ENCODE data around the gene STIM1. TPM values are rescaled to one million over a fixed set of nuclear protein-coding genes. Genes with fewer than 3 reads are reported as not detected.

The STIM1 gene
- total RNA-seq, 1 experiment from 2014 or later, result 15.2 TPM

- no peak overlapping the region for H2AK5ac ChIP-seq (ENCODE audit: insufficient read length, low read length)
- no peak overlapping the region for H3K27ac ChIP-seq (ENCODE audit: insufficient read length, low read depth, low read length)
- peak overlapping the region; percentile 83 to 99 (median 94) for H3K27ac Mint-ChIP-seq
- H3K79me2 ChIP-seq (ENCODE audit: insufficient read depth, low read length), result no peaks in the 10 kb centered on the region
- H3K9me3 ChIP-seq (ENCODE audit: control insufficient read depth, low read depth, low read length), result no peaks in the 10 kb centered on the region
- H3K18ac ChIP-seq (ENCODE audit: insufficient read length, low read depth, low read length), result no peak overlapping the region
- no peak overlapping the region for H2BK20ac ChIP-seq (ENCODE audit: low read depth, low read length, poor library complexity, severe bottlenecking)
- H3K4me1 Mint-ChIP-seq, result peaks cover 44 to 45% of the 10 kb centered on the region in 2 experiments
- H2BK5ac ChIP-seq (ENCODE audit: insufficient read length, low read length), result no peak overlapping the region
- no peak overlapping the region for H3K9ac ChIP-seq (ENCODE audit: extremely low read depth, insufficient read length, low read length)
- H4K20me1 ChIP-seq (ENCODE audit: control insufficient read depth, insufficient read depth, insufficient read length), result peaks cover 3% of the 10 kb centered on the region
- H2BK15ac ChIP-seq (ENCODE audit: low read depth, low read length), result no peak overlapping the region
- no peak overlapping the region for H3T11ph ChIP-seq (ENCODE audit: low read length)
- H3K79me1 ChIP-seq (ENCODE audit: insufficient read depth, low read depth, low read length, poor library complexity, severe bottlenecking), result no peaks in the 10 kb centered on the region
- H3K9me3 Mint-ChIP-seq, result no peaks in the 10 kb centered on the region
- WGBS (ENCODE audit: extremely low coverage, insufficient read length, low lambda C conversion rate), result no CpG with 5 or more reads among the region's 3 CpGs
- H3K14ac ChIP-seq (ENCODE audit: insufficient read depth, low read length), result no peak overlapping the region
- no peak overlapping the region for H3K56ac ChIP-seq (ENCODE audit: insufficient read length, low read depth, low read length)
- H4K91ac ChIP-seq (ENCODE audit: insufficient read length, low read depth, low read length), result no peak overlapping the region
- H2BK120ac ChIP-seq (ENCODE audit: low read depth, low read length, poor library complexity, severe bottlenecking), result no peak overlapping the region
- peak overlapping the region; percentile 44 to 66; a peak in 4 of 5 replicates for H3K4me3 Mint-ChIP-seq
- H4K5ac ChIP-seq (ENCODE audit: insufficient read length, low read depth, low read length), result no peak overlapping the region
- H3K23me2 ChIP-seq (ENCODE audit: insufficient read length, low read depth, low read length, poor library complexity, severe bottlenecking), result no peaks in the 10 kb centered on the region
- no peak for TF ChIP-seq CTCF (conservative IDR thresholded peaks at IDR 0.05)
- no peak overlapping the region for H2BK12ac ChIP-seq (ENCODE audit: insufficient read length, low read depth, low read length)
- H2AFZ ChIP-seq (ENCODE audit: low read length), result no peak overlapping the region
- no peaks in the 10 kb centered on the region for H3K27me3 Mint-ChIP-seq (ENCODE audit: low read depth)
- DNase-seq, result no peak
- peaks cover 35 to 65% (median 58%) of the 10 kb centered on the region in 3 experiments for H3K36me3 Mint-ChIP-seq (ENCODE audit: insufficient read depth in 1 of 3, low read depth in 3 of 3)
- no peak overlapping the region for H3K23ac ChIP-seq (ENCODE audit: insufficient read length, low read depth, low read length)
- H3K4me2 ChIP-seq (ENCODE audit: insufficient read depth, insufficient read length, low read length), result no peak overlapping the region
- no peak overlapping the region for H4K8ac ChIP-seq (replicated peaks; ENCODE audit: insufficient read length, low read depth, low read length)
- H3K4me1 ChIP-seq (ENCODE audit: insufficient read depth, low read length), result peaks cover 13% of the 10 kb centered on the region; the same call in 1 of the 2 replicates
- H3K27me3 ChIP-seq (ENCODE audit: insufficient read depth, low read length), result no peaks in the 10 kb centered on the region
- H3K4ac ChIP-seq (ENCODE audit: low read depth, low read length), result no peak overlapping the region
Measured at GRCh38 chr11:3826721-3827120, 28.7 kb upstream of the STIM1 start.

Measured in H9 (cell line).